Measurements from ENCODE around the gene FGFBP1. TPM values are rescaled to one million over a fixed set of nuclear protein-coding genes. Genes with fewer than 3 reads are reported as not detected.

FGFBP1 gene
- total RNA-seq, 4 donors from 2014 or later, result 42.3 to 141 (median 78.5) TPM

GRCh38 chr4:15955670-15956069 lies 17.1 kb upstream of the FGFBP1 start:
- intact Hi-C loops (cut with DNase I; ENCODE audit: low total_unique reads), result loop anchor here (5.0 kb wide), 1 partner anchor 148 kb away; no protein-coding TSS in a partner anchor
- 89 to 92% methylated on average over 3 of the region's 3 CpGs for WGBS, 2 donors
- no peak for DNase-seq (ENCODE audit: low spot score in 2 of 2)
- H3K4me3 ChIP-seq (ENCODE audit: low read depth, poor library complexity, severe bottlenecking), result no peak overlapping the region
- TF ChIP-seq CTCF (IDR thresholded peaks at IDR 0.05) (no peak), POLR2A (IDR thresholded peaks at IDR 0.05) (no peak)

GRCh38 chr4:15953625-15954024 lies 15.1 kb upstream of the FGFBP1 start:
- no peak for DNase-seq (ENCODE audit: low spot score in 2 of 2)
- TF ChIP-seq POLR2A (IDR thresholded peaks at IDR 0.05) (no peak), CTCF (IDR thresholded peaks at IDR 0.05) (no peak)
- intact Hi-C loops (cut with DNase I; ENCODE audit: low total_unique reads), result loop anchor here (5.0 kb wide), 1 partner anchor 71 kb away; no protein-coding TSS in a partner anchor
- 90 to 92% methylated on average over 5 of the region's 5 CpGs for WGBS, 2 donors
- H3K4me3 ChIP-seq (ENCODE audit: low read depth, poor library complexity, severe bottlenecking), result no peak overlapping the region

GRCh38 chr4:15951781-15952180 lies 13.2 kb upstream of the FGFBP1 start:
- no peak for DNase-seq (ENCODE audit: low spot score in 2 of 2)
- no peak overlapping the region for H3K4me3 ChIP-seq (ENCODE audit: low read depth, poor library complexity, severe bottlenecking)
- TF ChIP-seq POLR2A (IDR thresholded peaks at IDR 0.05), result no peak
- TF ChIP-seq CTCF (IDR thresholded peaks at IDR 0.05), result no peak
- intact Hi-C loops (cut with DNase I; ENCODE audit: low total_unique reads), result loop anchor here (5.0 kb wide), 1 partner anchor 69 kb away; no protein-coding TSS in a partner anchor

GRCh38 chr4:15948826-15949225 lies 10.3 kb upstream of the FGFBP1 start:
- H3K4me3 ChIP-seq (ENCODE audit: low read depth, poor library complexity, severe bottlenecking), result no peak overlapping the region
- WGBS, 2 donors, result 94 to 96% methylated on average over 9 of the region's 9 CpGs
- no peak for DNase-seq (ENCODE audit: low spot score in 2 of 2)
- TF ChIP-seq POLR2A (IDR thresholded peaks at IDR 0.05) (no peak), CTCF (IDR thresholded peaks at IDR 0.05) (no peak)
- intact Hi-C loops (cut with DNase I; ENCODE audit: low total_unique reads), result no loop called here

GRCh38 chr4:15947684-15948083 lies 9.1 kb upstream of the FGFBP1 start:
- TF ChIP-seq POLR2A (IDR thresholded peaks at IDR 0.05), result no peak
- no peak for TF ChIP-seq CTCF (IDR thresholded peaks at IDR 0.05)
- WGBS, 2 donors, result 89 to 94% methylated on average over 8 of the region's 8 CpGs
- intact Hi-C loops (cut with DNase I; ENCODE audit: low total_unique reads), result no loop called here
- no peak overlapping the region for H3K4me3 ChIP-seq (ENCODE audit: low read depth, poor library complexity, severe bottlenecking)
- no peak for DNase-seq (ENCODE audit: low spot score in 2 of 2)

- no peak overlapping the region for H3K4me3 ChIP-seq (ENCODE audit: low read depth, poor library complexity, severe bottlenecking)
- DNase-seq (ENCODE audit: low spot score in 2 of 2), result no peak
- 81 to 91% methylated on average over 1 of the region's 1 CpG for WGBS, 2 donors
- TF ChIP-seq CTCF (IDR thresholded peaks at IDR 0.05) (no peak), POLR2A (IDR thresholded peaks at IDR 0.05) (no peak)
- intact Hi-C loops (cut with DNase I; ENCODE audit: low total_unique reads), result no loop called here
These were observed 7.0 kb upstream of the FGFBP1 start for GRCh38 chr4:15945516-15945915.

All from lower leg skin (tissue), 4 donors.